Measurements from ENCODE around the gene JPH4.
"Not testable (repeated sequence)": the region's sequence is repeated elsewhere in the genome, so short reads cannot be mapped to it uniquely, and the experiment has no call there.

Gene JPH4

DNA sequence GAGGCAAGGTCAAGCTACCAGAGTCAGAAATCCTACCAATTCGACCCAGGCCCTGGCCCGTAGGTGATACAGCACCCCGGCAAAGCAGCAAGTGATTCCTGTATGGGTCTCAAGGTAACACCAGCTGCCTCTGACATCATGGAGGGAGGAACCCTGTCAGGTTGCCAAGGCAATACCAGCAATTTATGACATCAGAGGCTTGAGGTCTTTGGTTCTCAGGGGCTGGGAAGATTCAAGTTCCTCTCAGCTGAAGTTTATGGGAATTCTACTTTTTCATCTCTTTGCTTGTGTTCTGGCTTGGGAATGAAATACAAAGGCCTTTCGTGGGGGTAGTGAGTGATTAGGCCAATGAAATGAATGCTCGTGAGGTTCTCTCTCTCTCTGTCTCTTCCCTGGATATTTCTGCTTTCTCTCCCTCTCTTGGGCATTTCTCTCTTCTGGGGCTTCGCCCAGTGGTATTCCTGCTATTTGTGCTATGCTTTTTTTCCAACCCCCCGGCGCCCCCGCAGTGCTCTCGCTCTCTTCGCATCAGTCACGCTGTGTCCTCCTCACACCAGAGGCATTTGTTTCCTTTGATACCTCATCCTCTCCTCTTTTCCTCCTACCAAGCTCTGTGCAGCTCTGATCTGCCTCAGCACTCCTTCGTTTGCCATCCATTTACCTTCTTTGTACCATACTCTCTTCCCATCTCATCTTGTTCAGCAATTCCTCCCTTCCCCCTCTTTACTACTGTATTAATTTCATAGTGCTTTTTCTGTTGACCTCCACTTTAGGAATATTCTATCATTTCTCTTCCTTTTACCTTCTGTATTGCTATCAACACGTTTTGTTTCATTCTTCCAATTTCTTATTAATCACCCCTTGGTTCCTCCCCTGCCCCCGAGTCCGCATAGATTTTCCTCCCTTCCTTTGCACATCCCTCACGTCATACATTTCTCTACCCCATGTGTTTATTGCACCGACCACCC is 30.0 kb downstream of the JPH4 start:
- no peak for DNase-seq (ENCODE audit: low read depth in 3 of 3)

DNA sequence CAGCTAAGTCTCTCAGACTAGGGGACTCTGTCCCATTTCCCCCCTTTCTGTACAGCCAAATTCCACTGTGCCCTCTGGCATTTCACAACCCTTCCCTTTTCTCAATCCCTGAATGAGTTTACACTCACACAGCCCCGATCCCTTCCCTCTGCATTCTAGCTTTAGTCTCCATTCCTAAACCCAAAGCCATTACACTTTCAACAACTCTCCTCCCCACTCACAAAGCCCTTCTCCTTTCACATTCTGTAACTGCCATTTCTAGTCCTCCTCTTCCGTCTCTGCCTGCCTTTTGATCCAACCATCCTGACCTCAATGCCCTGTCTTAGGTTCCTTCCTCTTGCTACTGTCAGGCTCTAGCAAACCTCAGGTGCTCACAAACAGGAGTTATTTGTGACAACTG is 30.7 kb downstream of the JPH4 start:
- DNase-seq (ENCODE audit: low read depth in 3 of 3), result no peak

GRCh38 chr14:23546450-23547035 is 32.0 kb downstream of the JPH4 start:
- no peak for DNase-seq (ENCODE audit: low read depth in 3 of 3)

GRCh38 chr14:23545740-23546365 is 32.7 kb downstream of the JPH4 start:
- DNase-seq (ENCODE audit: low read depth in 3 of 3), result no peak

DNA sequence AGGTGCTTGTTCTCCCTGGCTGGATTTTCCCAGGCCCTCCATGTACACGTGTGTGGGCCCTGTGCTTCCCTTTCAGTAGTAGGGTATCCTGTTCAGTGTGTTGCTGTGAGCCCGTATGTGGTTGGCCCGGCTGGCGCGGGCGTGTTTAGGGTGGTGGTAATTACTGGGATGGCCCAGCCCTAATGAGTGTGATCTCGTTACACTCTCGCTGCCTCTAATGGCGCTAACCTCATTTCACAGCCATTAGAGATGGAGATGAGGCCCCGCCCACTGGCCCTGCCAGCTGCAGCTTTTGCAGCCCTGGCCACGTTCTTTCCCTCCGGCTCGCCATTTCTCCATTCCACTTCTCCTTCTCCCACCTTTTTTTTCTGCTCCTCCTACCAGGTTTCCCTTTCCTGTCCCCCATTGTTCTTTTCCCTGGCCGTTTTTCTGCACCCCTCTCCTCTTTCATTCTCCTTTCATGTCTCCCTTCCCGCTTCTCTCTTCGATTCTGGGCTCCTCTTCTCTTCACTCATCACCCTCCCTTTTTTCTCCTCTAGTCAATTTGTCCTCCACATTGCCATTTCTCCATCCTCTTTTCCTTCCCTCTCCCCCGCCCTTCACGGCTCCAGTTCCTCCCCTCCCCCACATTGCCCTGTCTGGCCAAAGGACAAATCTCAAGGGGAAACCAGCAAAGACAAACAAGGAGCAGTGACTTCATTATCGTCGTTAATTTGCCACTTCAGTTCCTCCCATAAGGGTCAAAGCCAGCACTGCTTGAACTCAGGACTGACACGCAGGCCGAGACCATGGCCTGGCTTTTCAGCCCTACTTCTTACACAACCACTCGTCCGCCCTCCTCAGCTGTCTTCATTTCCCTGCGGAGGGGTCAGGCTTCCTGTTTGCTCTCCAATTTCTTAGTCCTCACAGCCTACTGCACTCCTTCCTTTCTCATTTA is 33.8 kb downstream of the JPH4 start:
- no peak for DNase-seq (ENCODE audit: low read depth in 3 of 3)

DNA sequence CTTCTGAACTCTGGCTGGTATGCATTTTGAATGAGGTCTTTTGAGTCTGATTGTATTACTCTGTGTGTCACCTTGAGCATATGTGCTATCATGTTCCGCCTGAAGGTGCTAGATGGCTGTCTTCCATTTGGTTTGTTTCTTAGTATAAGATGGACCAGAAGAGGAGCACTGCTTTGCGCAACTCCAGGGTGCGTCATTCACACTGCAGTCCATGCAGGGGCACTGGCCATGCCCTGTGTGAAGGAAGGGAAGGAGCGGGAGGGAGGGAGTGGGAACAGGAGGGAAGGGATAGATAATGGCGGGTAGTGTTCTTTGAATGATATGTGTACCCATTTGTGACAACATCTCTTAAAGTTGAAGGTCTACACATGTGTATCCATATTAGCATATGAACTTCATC is 35.2 kb downstream of the JPH4 start:
- no peak for DNase-seq (ENCODE audit: low read depth in 3 of 3)

DNA sequence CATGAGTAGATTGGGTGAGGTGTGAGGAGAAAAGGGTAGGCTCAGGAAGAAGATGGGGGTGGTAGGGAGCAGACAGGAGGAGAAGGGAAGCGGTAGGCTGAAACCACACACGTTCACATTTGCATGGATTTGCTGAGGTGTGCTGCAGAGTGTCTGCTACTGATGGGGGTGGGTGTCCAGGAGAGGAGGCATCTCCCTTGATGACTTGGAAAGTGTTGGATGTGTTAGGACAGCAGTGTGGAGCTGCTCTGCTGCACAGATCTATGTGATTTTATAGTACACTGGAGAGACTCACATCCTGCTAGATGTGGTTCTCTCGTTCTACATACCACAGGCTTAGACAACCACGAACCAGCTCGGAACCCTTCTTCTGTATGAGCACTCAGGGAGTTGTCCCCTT is 36.3 kb downstream of the JPH4 start:
- no peak for DNase-seq (ENCODE audit: low read depth in 3 of 3)

DNA sequence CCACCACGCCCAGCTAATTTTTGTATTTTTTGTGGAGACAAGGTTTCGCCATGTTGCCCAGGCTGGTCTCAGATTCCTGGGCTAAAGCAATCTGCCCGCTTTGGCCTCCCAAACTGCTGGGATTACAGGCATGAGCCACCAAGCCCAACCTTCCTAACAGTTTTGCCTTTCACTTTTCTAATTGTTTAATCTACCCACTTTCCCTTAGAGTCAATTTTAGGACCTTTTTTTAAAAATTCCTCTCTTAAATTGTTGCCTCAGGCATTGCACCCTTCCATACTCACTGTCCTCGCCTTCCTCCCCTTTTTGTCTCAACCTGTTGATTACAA is 38.5 kb downstream of the JPH4 start:
- DNase-seq (ENCODE audit: low read depth in 3 of 3), result no peak

- DNase-seq (ENCODE audit: low read depth in 3 of 3), result peak in 1 of 3 donors; percentile 30
These were observed 39.1 kb downstream of the JPH4 start for GRCh38 chr14:23539248-23540140.

DNA sequence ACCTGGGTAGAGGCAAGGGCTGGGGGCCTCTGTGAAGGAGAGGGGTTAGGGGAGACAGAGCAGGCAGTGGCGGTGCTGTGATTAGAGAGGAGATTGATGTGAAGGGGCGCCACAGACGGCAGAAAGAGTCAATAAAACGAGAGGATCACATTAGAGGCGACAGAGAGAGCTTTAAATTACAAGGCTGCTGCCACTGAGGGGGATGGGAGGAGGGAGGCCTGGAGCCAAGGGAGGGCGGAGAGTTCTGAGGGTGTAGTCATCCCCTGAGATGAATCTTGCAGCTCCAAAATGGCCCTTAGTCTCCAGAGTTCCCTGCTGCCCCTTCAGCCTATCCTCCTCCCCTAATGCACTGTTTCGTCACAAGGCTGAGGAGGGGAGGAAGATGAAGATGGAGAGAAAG is 39.8 kb downstream of the JPH4 start:
- DNase-seq (ENCODE audit: low read depth in 3 of 3), result no peak

GRCh38 chr14:23538050-23538718 is 40.4 kb downstream of the JPH4 start:
- no peak for DNase-seq (ENCODE audit: low read depth in 3 of 3)

GRCh38 chr14:23537351-23538049 is 41.1 kb downstream of the JPH4 start:
- DNase-seq (ENCODE audit: low read depth in 3 of 3), result no peak

DNA sequence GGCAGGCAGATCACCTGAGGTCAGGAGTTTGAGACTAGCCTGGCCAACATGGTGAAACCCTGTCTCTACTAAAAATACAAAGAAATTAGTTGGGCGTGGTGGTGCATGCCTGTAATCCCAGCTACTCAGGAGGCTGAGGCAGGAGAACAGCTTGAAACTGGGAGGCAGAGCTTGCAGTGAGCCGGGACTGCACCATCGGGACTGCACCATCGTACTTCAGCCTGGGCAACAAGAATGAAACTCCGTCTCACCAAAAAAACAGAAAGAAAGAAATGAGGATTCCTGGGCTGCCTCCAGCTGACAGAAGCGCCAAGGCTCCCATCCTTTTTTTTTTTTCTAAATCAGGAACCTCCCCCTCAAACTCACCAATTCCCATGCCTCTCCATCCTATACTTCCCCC is 41.7 kb downstream of the JPH4 start:
- DNase-seq (ENCODE audit: low read depth in 3 of 3), result not testable (repeated sequence)

GRCh38 chr14:23536494-23536893 is 42.1 kb downstream of the JPH4 start:
- no peak for DNase-seq (ENCODE audit: low read depth in 3 of 3)

DNA sequence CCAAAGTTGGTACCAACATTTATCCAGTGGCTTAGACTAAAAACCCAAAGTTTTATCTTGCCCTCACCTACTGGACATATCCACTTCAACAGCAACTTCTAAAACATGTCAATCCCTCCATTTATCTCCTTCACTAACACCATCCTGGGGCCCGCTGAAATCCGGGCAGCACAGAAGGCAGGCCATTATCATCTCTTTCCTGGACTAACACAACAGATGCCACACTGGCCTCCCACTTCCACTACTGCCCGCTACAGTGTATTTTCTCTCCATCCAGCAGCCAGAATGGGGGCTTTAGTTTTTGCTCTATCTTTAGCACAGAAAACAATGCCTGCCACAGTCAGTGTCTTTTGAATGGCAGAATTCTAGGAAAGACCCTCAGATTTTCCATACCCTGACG is 42.6 kb downstream of the JPH4 start:
- no peak for DNase-seq (ENCODE audit: low read depth in 3 of 3)

DNA sequence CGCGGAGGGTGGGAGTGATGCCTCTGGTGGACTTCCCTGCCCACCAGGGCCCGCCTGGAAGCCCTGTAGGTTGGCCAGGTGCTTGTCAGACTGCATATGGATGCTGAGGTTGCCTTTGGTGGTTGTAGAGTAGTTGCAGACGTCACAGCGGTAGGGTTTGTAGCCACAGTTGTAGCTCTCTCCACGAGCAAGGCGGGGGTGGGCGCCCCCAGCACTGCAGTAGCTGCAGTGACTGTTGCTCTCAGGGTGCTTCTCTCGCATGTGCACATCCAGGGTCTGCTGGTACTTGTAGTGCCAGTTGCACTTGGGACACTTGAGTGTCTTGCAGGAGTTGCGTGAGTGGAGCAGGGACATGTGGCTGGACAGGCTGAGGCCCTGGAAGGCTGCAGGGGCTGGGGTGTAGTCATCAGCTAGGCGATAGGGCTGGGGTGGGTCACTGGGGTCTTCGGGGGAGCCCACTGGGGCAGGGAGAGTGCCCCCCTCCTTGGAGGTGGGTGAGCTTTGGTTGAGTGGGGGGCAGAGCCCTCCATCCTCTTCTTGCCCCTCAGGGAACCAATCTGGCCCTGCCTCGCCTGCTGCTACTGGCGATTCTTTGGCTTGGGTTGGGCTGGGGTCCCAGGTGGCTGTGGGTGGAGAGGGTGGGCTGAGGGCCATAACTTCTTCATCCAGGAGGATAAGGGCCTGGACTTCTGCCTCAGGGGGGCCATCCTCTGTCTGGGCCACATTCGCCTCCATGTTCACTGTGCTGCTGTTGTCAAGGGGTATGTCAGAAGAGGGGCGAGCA is 44.7 kb downstream of the JPH4 start:
- DNase-seq (ENCODE audit: low read depth in 3 of 3), result no peak

DNA sequence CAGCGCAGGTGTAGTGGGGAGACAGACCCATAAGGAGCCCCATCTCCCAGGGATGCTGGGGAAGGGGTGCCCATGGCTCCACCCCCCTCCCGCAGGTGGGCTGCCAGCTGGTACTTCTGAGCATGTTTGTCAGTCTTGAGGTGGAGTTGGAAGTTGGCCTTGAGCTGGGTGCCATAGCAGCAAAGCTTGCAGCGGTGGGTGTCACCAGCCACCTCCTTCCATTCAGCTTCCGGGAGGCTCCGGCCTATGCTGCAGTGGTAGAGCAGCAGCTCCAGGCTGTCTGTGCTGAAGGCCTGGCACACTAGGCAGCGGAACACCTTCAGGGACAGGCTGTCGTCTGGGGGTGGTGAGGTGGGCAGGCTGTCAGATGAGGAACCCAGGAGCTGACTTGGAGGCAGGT is 45.9 kb downstream of the JPH4 start:
- DNase-seq (ENCODE audit: low read depth in 3 of 3), result no peak

DNA sequence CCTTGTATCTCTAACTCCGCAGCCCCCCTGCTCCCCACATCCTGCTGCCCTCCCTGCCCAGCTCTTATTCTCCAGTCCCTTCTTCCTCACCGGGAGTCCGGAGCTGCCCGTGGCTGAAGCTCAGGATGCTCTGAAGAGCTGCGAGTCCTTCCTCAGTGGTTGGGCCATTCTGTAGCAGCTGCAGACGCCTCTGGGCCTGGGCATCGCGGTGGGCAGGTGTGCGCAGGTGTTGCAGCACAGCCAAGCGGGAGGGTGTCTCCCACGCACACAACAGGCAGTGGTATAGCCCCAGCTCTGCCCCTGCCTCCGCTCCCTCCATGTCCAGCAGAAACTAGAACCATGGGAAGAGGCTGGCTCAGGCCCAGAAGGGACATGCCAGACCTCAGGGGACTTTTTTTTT is 47.2 kb downstream of the JPH4 start:
- no peak for DNase-seq (ENCODE audit: low read depth in 3 of 3)
